HepG2 (cell line): ENCODE measurements around the gene RNU6-8. TPM values are rescaled to one million over a fixed set of nuclear protein-coding genes. Genes with fewer than 3 reads are reported as not detected.
A peak's percentile ranks its signal among the peaks of the same experiment; 100 is the strongest.

Source experiments
- ATRX ChIP-seq: sonication (generic); formaldehyde crosslinking; IDR thresholded peaks from 2 replicates; pipeline ENCODE4 v1.4.0; 2020; ENCODE audit warnings: missing genetic modification reagents, borderline replicate concordance
- HDAC1 ChIP-seq: sonication (generic); formaldehyde crosslinking; IDR thresholded peaks from 2 replicates; pipeline ENCODE4 v1.5.1; 2020; ENCODE audit warnings: mild to moderate bottlenecking, missing genetic modification reagents
- MED8 ChIP-seq: sonication (generic); formaldehyde crosslinking; IDR thresholded peaks from 2 replicates; pipeline ENCODE4 v1.8.1; 2023; ENCODE audit warnings: mild to moderate bottlenecking, missing genetic modification reagents; ENCODE audit not compliant: insufficient replicate concordance
- NR1H2 ChIP-seq: sonication (generic); formaldehyde crosslinking; IDR thresholded peaks from 2 replicates; pipeline ENCODE4 v1.8.1; 2022; ENCODE audit warnings: low read depth, missing genetic modification reagents, borderline replicate concordance
- NR2F6 ChIP-seq, 2 experiments: IDR thresholded peaks; 2 replicates each; pipeline ENCODE4 v1.6.1; 2016; ENCODE audit warnings: antibody characterized with exemption in 1 of 2, mild to moderate bottlenecking in 1 of 2
- RAD21 ChIP-seq: fragments of 450-650 bp; formaldehyde crosslinking; IDR thresholded peaks from 2 replicates; pipeline ENCODE4 v1.5.0; 2020; ENCODE audit warnings: mild to moderate bottlenecking
- SMYD3 ChIP-seq: sonication (generic); formaldehyde crosslinking; IDR thresholded peaks from 2 replicates; pipeline ENCODE4 v1.8.1; 2023; ENCODE audit warnings: mild to moderate bottlenecking, missing genetic modification reagents
- SRSF1 ChIP-seq: fragments of 200-400 bp; formaldehyde crosslinking; optimal IDR thresholded peaks from 2 replicates; pipeline ENCODE3; 2017; ENCODE audit warnings: mild to moderate bottlenecking, low read depth, low read length, moderate library complexity
- YEATS4 ChIP-seq: sonication (generic); formaldehyde crosslinking; IDR thresholded peaks from 2 replicates; pipeline ENCODE4 v1.4.0; 2020; ENCODE audit warnings: missing genetic modification reagents, borderline replicate concordance
- ZBTB38 ChIP-seq: sonication (generic); formaldehyde crosslinking; IDR thresholded peaks from 2 replicates; pipeline ENCODE4 v1.5.1; 2020; ENCODE audit warnings: mild to moderate bottlenecking, missing genetic modification reagents
- ZFP41 ChIP-seq: sonication (generic); formaldehyde crosslinking; IDR thresholded peaks from 2 replicates; pipeline ENCODE4 v1.4.0; 2020; ENCODE audit warnings: mild to moderate bottlenecking, missing genetic modification reagents, borderline replicate concordance
- ZFYVE20 ChIP-seq: sonication (generic); formaldehyde crosslinking; IDR thresholded peaks from 2 replicates; pipeline ENCODE4 v1.8.0; 2023; ENCODE audit warnings: low read depth, mild to moderate bottlenecking, moderate library complexity, missing genetic modification reagents, borderline replicate concordance
- ZNF224 ChIP-seq: sonication (generic); formaldehyde crosslinking; IDR thresholded peaks from 2 replicates; pipeline ENCODE4 v1.5.0; 2020; ENCODE audit warnings: mild to moderate bottlenecking, missing genetic modification reagents
- ZNF3 ChIP-seq: IDR thresholded peaks from 2 replicates; pipeline ENCODE4 v1.7.0; 2017; ENCODE audit warnings: inconsistent platforms
- ZNF672 ChIP-seq: sonication (generic); formaldehyde crosslinking; IDR thresholded peaks from 2 replicates; pipeline ENCODE4 v1.8.1; 2022; ENCODE audit warnings: missing genetic modification reagents
- ZNF775 ChIP-seq: sonication (generic); formaldehyde crosslinking; IDR thresholded peaks from 2 replicates; pipeline ENCODE4 v1.4.0; 2020; ENCODE audit warnings: missing genetic modification reagents, mild to moderate bottlenecking, moderate library complexity, borderline replicate concordance
- ZNF792 ChIP-seq: IDR thresholded peaks from 2 replicates; pipeline ENCODE4 v1.6.1; 2016
- ZSCAN29 ChIP-seq: sonication (generic); formaldehyde crosslinking; conservative IDR thresholded peaks from 2 replicates; pipeline ENCODE4 v1.4.0; 2020; ENCODE audit warnings: mild to moderate bottlenecking, missing genetic modification reagents
- ZSCAN31 ChIP-seq: sonication (generic); formaldehyde crosslinking; IDR thresholded peaks from 2 replicates; pipeline ENCODE4 v1.5.0; 2020; ENCODE audit warnings: low read depth, mild to moderate bottlenecking, missing genetic modification reagents
- polyA plus RNA-seq, 8 experiments: library from polyadenylated mRNA; depleted of rRNA in 3 of 8; stranded (reverse) in 7 of 8; unstranded in 1 of 8; fragments of >200 nt; fragmentation: Illumina TruSeq in 4 of 8; extraction: Trizol in 4 of 8; gene quantifications; 2 replicates each; pipeline versions ENCODE4 v1.2.1 to v1.2.3, GENCODE V29; 2011 to 2016; ENCODE audit warnings: low read depth in 4 of 8, missing spikeins in 1 of 8, mixed read lengths in 1 of 8; ENCODE audit not compliant: insufficient read depth in 1 of 8
- total RNA-seq, 5 experiments: library from RNA; depleted of rRNA; stranded (reverse); fragments of >200 nt; fragmentation: Illumina TruSeq; extraction: Trizol; gene quantifications; 2 replicates each; pipeline ENCODE4 v1.2.3, GENCODE V29; 2016; ENCODE audit warnings: low read depth in 1 of 5
- TF ChIP-seq, protein P1 (sequence below): sonication (generic); formaldehyde crosslinking; conservative IDR thresholded peaks from 2 replicates; pipeline ENCODE4 v1.8.0; 2022; ENCODE audit warnings: mild to moderate bottlenecking, moderate library complexity, missing genetic modification reagents
- TF ChIP-seq, protein P2 (sequence below): sonication (generic); formaldehyde crosslinking; IDR thresholded peaks from 2 replicates; pipeline ENCODE4 v1.8.1; 2022; ENCODE audit warnings: low read depth, mild to moderate bottlenecking, missing genetic modification reagents
- TF ChIP-seq, protein P3 (sequence below): IDR thresholded peaks from 2 replicates; pipeline ENCODE4 v1.6.1; 2016
- TF ChIP-seq, protein P4 (sequence below): sonication (generic); formaldehyde crosslinking; IDR thresholded peaks from 2 replicates; pipeline ENCODE4 v1.5.0; 2020; ENCODE audit warnings: mild to moderate bottlenecking, missing genetic modification reagents, moderate library complexity

RNU6-8 gene
- total and polyA plus RNA-seq, 2 of the 13 experiments (the other 11 are each of a cell fraction or from before 2014, with no cell fraction given): under 0.01 TPM; not detected in 1

DNA sequence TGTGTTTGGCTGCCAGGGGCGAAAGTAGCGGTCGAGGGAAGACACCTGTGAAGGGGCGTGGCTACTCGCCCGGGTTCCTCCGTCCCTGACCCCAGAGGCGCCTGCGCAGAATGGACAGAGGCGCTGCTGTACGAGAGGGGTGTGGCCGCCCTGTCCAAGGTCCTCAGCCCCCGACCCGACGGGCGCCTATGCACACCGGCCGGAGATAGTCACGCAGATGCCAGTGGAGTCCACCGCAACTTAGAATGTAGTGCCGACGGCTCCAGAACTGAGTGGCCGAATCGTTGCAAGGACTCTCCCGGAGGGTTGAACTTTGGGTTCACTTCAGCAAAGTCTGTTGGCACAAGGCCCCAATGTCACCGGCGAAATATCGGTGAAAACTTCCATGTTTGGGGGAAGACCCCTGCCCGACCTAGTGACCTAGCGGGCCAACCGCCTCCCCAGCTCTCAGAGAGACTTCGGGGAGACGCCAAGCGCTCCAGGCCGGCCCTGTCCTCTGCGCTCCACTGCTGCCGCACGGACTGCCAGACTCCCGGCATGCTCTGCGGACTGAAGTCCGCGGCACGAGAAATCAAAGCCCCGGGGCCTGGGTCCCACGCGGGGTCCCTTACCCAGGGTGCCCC is 1.8 kb downstream of the RNU6-8 start (continued):
- TF ChIP-seq, protein P1, sequence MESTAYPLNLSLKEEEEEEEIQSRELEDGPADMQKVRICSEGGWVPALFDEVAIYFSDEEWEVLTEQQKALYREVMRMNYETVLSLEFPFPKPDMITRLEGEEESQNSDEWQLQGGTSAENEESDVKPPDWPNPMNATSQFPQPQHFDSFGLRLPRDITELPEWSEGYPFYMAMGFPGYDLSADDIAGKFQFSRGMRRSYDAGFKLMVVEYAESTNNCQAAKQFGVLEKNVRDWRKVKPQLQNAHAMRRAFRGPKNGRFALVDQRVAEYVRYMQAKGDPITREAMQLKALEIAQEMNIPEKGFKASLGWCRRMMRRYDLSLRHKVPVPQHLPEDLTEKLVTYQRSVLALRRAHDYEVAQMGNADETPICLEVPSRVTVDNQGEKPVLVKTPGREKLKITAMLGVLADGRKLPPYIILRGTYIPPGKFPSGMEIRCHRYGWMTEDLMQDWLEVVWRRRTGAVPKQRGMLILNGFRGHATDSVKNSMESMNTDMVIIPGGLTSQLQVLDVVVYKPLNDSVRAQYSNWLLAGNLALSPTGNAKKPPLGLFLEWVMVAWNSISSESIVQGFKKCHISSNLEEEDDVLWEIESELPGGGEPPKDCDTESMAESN (CRISPR knock-in tag): peak; percentile 94
- TF ChIP-seq ZNF775 (peak; percentile 82; the same call in 1 of the 2 replicates), ZNF224 (peak; percentile 91; the same call in 1 of the 2 replicates), ZFP41 (CRISPR knock-in tag) (peak; percentile 79), ZBTB38 (peak; percentile 90), MED8 (CRISPR knock-in tag) (no peak), ZNF672 (no peak), ZSCAN31 (peak; percentile 99), RAD21 (CRISPR knock-in tag) (peak; percentile 75), YEATS4 (peak; percentile 94), SRSF1 (peak; percentile 99), ZSCAN29 (no peak), ZFYVE20 (CRISPR knock-in tag) (0 out of 2 replicates have a peak, but pooled peaks have one; percentile 92), ZNF3 (CRISPR knock-in tag) (no peak; the same call in 1 of the 2 replicates), SMYD3 (peak; percentile 86; the same call in 1 of the 2 replicates), ATRX (CRISPR knock-in tag) (peak; percentile 91; the same call in 1 of the 2 replicates), NR2F6 (IDR thresholded peaks at IDR 0.05) (peak; percentile 81), NR2F6 (CRISPR knock-in tag; IDR thresholded peaks at IDR 0.05) (peak; percentile 91), HDAC1 (CRISPR knock-in tag) (peak; percentile 97), NR1H2 (CRISPR knock-in tag) (no peak; the same call in none of the 2 replicates), ZNF792 (CRISPR knock-in tag) (peak; percentile 89)
- TF ChIP-seq, protein P2, sequence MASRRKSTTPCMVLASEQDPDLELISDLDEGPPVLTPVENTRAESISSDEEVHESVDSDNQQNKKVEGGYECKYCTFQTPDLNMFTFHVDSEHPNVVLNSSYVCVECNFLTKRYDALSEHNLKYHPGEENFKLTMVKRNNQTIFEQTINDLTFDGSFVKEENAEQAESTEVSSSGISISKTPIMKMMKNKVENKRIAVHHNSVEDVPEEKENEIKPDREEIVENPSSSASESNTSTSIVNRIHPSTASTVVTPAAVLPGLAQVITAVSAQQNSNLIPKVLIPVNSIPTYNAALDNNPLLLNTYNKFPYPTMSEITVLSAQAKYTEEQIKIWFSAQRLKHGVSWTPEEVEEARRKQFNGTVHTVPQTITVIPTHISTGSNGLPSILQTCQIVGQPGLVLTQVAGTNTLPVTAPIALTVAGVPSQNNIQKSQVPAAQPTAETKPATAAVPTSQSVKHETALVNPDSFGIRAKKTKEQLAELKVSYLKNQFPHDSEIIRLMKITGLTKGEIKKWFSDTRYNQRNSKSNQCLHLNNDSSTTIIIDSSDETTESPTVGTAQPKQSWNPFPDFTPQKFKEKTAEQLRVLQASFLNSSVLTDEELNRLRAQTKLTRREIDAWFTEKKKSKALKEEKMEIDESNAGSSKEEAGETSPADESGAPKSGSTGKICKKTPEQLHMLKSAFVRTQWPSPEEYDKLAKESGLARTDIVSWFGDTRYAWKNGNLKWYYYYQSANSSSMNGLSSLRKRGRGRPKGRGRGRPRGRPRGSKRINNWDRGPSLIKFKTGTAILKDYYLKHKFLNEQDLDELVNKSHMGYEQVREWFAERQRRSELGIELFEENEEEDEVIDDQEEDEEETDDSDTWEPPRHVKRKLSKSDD (CRISPR knock-in tag): no peak; the same call in 1 of the 2 replicates
- TF ChIP-seq, protein P3, sequence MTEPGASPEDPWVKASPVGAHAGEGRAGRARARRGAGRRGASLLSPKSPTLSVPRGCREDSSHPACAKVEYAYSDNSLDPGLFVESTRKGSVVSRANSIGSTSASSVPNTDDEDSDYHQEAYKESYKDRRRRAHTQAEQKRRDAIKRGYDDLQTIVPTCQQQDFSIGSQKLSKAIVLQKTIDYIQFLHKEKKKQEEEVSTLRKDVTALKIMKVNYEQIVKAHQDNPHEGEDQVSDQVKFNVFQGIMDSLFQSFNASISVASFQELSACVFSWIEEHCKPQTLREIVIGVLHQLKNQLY (CRISPR knock-in tag): peak; percentile 74; the same call in 1 of the 2 replicates
- TF ChIP-seq, protein P4, sequence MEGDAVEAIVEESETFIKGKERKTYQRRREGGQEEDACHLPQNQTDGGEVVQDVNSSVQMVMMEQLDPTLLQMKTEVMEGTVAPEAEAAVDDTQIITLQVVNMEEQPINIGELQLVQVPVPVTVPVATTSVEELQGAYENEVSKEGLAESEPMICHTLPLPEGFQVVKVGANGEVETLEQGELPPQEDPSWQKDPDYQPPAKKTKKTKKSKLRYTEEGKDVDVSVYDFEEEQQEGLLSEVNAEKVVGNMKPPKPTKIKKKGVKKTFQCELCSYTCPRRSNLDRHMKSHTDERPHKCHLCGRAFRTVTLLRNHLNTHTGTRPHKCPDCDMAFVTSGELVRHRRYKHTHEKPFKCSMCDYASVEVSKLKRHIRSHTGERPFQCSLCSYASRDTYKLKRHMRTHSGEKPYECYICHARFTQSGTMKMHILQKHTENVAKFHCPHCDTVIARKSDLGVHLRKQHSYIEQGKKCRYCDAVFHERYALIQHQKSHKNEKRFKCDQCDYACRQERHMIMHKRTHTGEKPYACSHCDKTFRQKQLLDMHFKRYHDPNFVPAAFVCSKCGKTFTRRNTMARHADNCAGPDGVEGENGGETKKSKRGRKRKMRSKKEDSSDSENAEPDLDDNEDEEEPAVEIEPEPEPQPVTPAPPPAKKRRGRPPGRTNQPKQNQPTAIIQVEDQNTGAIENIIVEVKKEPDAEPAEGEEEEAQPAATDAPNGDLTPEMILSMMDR (CRISPR knock-in tag): no peak
